MM.1S (cell line): ENCODE measurements around the gene TPST1.

Source experiments
- CTCF ChIP-seq: fragments of 300-600 bp; sonication (generic); IDR thresholded peaks from 2 replicates; pipeline ENCODE4 v1.5.1; 2016; ENCODE audit warnings: antibody characterized with exemption, low read length, mixed read lengths
- EZH2 ChIP-seq: fragments of 300-600 bp; sonication (generic); optimal IDR thresholded peaks from 2 replicates; pipeline ENCODE3; 2017; ENCODE audit warnings: low read depth, mild to moderate bottlenecking, antibody characterized with exemption, low read length, mixed read lengths
- EZH2phosphoT487 ChIP-seq: fragments of 300-600 bp; sonication (generic); IDR thresholded peaks from 2 replicates; pipeline ENCODE4 v1.6.1; 2018; ENCODE audit warnings: antibody characterized with exemption, low read length

GRCh38 chr7:66173856-66174255, 31.3 kb upstream of the TPST1 start:
- no peak for TF ChIP-seq CTCF
- TF ChIP-seq EZH2 = no peak
- no peak for TF ChIP-seq EZH2phosphoT487
